Measurements from ENCODE around the gene SLC29A3.

Gene SLC29A3

DNA sequence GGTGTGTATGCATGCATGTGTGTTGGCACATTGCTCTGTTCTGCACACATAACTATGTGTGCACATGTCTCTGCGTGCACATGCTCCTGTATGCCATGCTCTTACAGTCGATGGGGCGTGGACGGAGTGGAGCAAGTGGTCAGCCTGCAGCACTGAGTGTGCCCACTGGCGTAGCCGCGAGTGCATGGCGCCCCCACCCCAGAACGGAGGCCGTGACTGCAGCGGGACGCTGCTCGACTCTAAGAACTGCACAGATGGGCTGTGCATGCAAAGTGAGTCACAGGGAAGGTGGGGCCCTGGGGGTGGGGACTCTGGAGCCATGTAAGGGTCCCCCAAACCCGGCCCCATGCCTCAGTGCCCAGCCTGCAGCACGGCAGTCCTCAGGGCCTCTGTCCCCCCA is 30.6 kb upstream of the SLC29A3 start:
- H3K27ac ChIP-seq, result no peak overlapping the region
- TF ChIP-seq, protein P1, sequence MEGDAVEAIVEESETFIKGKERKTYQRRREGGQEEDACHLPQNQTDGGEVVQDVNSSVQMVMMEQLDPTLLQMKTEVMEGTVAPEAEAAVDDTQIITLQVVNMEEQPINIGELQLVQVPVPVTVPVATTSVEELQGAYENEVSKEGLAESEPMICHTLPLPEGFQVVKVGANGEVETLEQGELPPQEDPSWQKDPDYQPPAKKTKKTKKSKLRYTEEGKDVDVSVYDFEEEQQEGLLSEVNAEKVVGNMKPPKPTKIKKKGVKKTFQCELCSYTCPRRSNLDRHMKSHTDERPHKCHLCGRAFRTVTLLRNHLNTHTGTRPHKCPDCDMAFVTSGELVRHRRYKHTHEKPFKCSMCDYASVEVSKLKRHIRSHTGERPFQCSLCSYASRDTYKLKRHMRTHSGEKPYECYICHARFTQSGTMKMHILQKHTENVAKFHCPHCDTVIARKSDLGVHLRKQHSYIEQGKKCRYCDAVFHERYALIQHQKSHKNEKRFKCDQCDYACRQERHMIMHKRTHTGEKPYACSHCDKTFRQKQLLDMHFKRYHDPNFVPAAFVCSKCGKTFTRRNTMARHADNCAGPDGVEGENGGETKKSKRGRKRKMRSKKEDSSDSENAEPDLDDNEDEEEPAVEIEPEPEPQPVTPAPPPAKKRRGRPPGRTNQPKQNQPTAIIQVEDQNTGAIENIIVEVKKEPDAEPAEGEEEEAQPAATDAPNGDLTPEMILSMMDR (IDR thresholded peaks at IDR 0.05), result no peak
- H3K79me2 ChIP-seq, result no peaks in the 10 kb centered on the region
- H3K4me1 ChIP-seq, result no peaks in the 10 kb centered on the region
- no peaks in the 10 kb centered on the region for H3K36me3 ChIP-seq (ENCODE audit: control insufficient read depth, insufficient read depth, low read length)
- H3K4me3 ChIP-seq (ENCODE audit: low read depth, low read length), result no peak overlapping the region
- H3K9ac ChIP-seq, result no peak overlapping the region
- H3K9me3 ChIP-seq (ENCODE audit: control insufficient read depth, low read length), result no peaks in the 10 kb centered on the region
- no peaks in the 10 kb centered on the region for H3K27me3 ChIP-seq (ENCODE audit: control insufficient read depth, insufficient read depth, low read length)
- H2AFZ ChIP-seq, result no peak overlapping the region
- no peak overlapping the region for H3K4me2 ChIP-seq (ENCODE audit: low read length)

DNA sequence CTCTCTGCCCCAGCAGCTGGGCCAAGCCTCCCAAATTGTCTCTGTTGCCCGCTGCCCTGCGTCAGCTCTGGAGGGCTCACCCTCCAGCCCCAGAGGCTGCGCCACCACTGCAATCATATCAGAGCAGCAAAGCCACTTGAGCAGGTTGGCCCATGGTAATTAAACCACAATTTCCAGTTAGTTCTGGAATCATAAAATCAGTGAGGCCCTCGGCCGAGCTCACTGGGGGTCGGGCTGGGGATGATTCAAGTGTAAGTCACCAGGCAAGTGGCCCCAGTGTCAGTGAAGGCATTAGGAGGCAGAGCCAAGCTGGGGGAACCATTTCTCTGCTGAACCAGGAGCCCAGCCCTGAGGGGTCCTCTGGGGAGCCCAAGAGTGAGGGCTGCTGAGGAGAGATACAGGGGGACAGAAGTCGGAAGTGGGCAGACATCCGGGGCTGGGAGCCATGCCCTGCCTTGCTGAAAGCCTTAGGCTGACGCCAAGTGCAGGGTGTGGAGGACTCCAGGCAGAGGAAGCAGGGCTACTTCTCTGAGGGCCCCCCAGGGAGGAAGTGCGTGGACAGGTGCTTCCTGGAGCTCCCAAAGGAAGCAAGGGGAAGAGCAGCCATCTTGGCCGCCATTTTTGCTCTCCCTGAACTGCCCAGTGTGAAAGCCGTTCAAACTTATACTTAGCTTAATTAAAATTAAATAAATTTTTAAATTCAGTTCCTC is 29.5 kb upstream of the SLC29A3 start:
- no peaks in the 10 kb centered on the region for H3K9me3 ChIP-seq (ENCODE audit: control insufficient read depth, low read length)
- H3K79me2 ChIP-seq, result no peaks in the 10 kb centered on the region
- TF ChIP-seq, protein P1 (IDR thresholded peaks at IDR 0.05), result no peak
- no peaks in the 10 kb centered on the region for H3K4me1 ChIP-seq
- H3K4me2 ChIP-seq (ENCODE audit: low read length), result no peak overlapping the region
- no peak overlapping the region for H3K4me3 ChIP-seq (ENCODE audit: low read depth, low read length)
- no peak overlapping the region for H3K27ac ChIP-seq
- H3K9ac ChIP-seq, result no peak overlapping the region
- H3K27me3 ChIP-seq (ENCODE audit: control insufficient read depth, insufficient read depth, low read length), result no peaks in the 10 kb centered on the region
- no peaks in the 10 kb centered on the region for H3K36me3 ChIP-seq (ENCODE audit: control insufficient read depth, insufficient read depth, low read length)
- no peak overlapping the region for H2AFZ ChIP-seq

DNA sequence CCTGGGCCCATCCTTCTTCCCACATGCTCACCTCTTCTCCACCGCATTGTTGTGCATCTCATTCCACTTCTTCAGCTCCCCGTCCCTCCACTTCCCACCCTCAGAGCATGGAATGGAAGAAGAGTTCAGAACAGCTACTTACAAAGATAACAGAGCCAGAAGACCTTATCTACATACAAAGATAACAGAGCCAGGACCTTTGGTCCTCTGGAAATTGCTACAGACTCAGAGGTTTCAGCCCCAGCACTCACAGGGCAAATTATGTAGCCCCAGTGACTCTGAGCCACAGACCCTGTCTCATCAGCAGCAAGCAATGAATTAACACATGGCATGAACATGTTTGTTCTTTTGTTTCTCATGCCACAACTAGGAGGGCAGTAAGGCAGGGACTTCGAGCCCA is 28.7 kb upstream of the SLC29A3 start:
- Histone ChIP-seq H3K27ac (no peak overlapping the region), H2AFZ (no peak overlapping the region), H3K4me2 (ENCODE audit: low read length) (no peak overlapping the region), H3K4me1 (no peaks in the 10 kb centered on the region), H3K36me3 (ENCODE audit: control insufficient read depth, insufficient read depth, low read length) (no peaks in the 10 kb centered on the region), H3K9me3 (ENCODE audit: control insufficient read depth, low read length) (no peaks in the 10 kb centered on the region), H3K4me3 (ENCODE audit: low read depth, low read length) (no peak overlapping the region), H3K79me2 (no peaks in the 10 kb centered on the region), H3K9ac (no peak overlapping the region), H3K27me3 (ENCODE audit: control insufficient read depth, insufficient read depth, low read length) (no peaks in the 10 kb centered on the region)
- TF ChIP-seq, protein P1 (IDR thresholded peaks at IDR 0.05), result no peak

DNA sequence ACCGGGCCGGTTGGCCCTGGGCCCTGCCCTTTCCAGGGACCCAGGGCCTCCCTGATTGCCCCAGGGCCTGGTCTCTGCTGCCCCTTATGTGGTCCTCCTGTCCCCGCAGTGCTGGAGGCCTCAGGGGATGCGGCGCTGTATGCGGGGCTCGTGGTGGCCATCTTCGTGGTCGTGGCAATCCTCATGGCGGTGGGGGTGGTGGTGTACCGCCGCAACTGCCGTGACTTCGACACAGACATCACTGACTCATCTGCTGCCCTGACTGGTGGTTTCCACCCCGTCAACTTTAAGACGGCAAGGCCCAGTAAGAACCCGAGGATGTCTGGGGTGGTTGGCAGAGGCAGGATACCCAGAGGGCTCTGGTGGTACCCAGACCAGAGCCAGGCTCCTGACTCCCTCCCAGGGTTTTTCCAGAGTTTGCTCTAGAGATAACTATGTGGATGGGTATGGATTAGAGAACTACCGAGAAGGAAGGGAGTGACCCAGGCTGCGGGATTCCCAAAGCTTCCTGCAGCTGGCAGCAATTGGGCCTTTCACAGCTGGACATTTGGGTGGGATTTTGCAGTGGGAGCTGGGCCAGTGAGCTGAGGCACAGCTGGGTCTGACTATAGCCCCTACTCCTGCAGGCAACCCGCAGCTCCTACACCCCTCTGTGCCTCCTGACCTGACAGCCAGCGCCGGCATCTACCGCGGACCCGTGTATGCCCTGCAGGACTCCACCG is 28.1 kb upstream of the SLC29A3 start:
- Histone ChIP-seq H3K79me2 (no peaks in the 10 kb centered on the region), H3K36me3 (ENCODE audit: control insufficient read depth, insufficient read depth, low read length) (no peaks in the 10 kb centered on the region), H2AFZ (no peak overlapping the region), H3K9me3 (ENCODE audit: control insufficient read depth, low read length) (no peaks in the 10 kb centered on the region), H3K4me3 (ENCODE audit: low read depth, low read length) (no peak overlapping the region), H3K4me2 (ENCODE audit: low read length) (no peak overlapping the region), H3K4me1 (no peaks in the 10 kb centered on the region), H3K27me3 (ENCODE audit: control insufficient read depth, insufficient read depth, low read length) (no peaks in the 10 kb centered on the region), H3K27ac (no peak overlapping the region), H3K9ac (no peak overlapping the region)
- TF ChIP-seq, protein P1 (IDR thresholded peaks at IDR 0.05), result no peak
